ENCODE results near the gene TMEM132A. TPM values are rescaled to one million over a fixed set of nuclear protein-coding genes. Genes with fewer than 3 reads are reported as not detected.

Gene TMEM132A
- total RNA-seq, 1 experiment from 2014 or later, result 95.5 TPM

GRCh38 chr11:60946601-60947264 is 22.5 kb downstream of the TMEM132A start:
- Histone ChIP-seq H3K14ac (ENCODE audit: insufficient read depth, low read length) (no peak overlapping the region), H2AK5ac (ENCODE audit: insufficient read length, low read length) (no peak overlapping the region), H3K9me3 (ENCODE audit: control insufficient read depth, low read depth, low read length) (no peaks in the 10 kb centered on the region), H3K79me1 (ENCODE audit: insufficient read depth, low read depth, low read length, poor library complexity, severe bottlenecking) (no peaks in the 10 kb centered on the region), H3K23ac (ENCODE audit: insufficient read length, low read depth, low read length) (no peak overlapping the region), H3K9ac (ENCODE audit: extremely low read depth, insufficient read length, low read length) (no peak overlapping the region), H3K4ac (ENCODE audit: low read depth, low read length) (no peak overlapping the region), H4K8ac (replicated peaks; ENCODE audit: insufficient read length, low read depth, low read length) (no peak overlapping the region), H4K20me1 (ENCODE audit: control insufficient read depth, insufficient read depth, insufficient read length) (no peaks in the 10 kb centered on the region), H3K27me3 (ENCODE audit: insufficient read depth, low read length) (no peaks in the 10 kb centered on the region; the same call in 1 of the 2 replicates), H2BK120ac (ENCODE audit: low read depth, low read length, poor library complexity, severe bottlenecking) (no peak overlapping the region), H2AFZ (ENCODE audit: low read length) (no peak overlapping the region), H4K5ac (ENCODE audit: insufficient read length, low read depth, low read length) (no peak overlapping the region), H2BK5ac (ENCODE audit: insufficient read length, low read length) (no peak overlapping the region), H3K4me2 (ENCODE audit: insufficient read depth, insufficient read length, low read length) (no peak overlapping the region), H2BK12ac (ENCODE audit: insufficient read length, low read depth, low read length) (no peak overlapping the region), H2BK20ac (ENCODE audit: low read depth, low read length, poor library complexity, severe bottlenecking) (no peak overlapping the region), H3K56ac (ENCODE audit: insufficient read length, low read depth, low read length) (no peak overlapping the region), H2BK15ac (ENCODE audit: low read depth, low read length) (no peak overlapping the region), H3K18ac (ENCODE audit: insufficient read length, low read depth, low read length) (no peak overlapping the region), H3K4me1 (ENCODE audit: insufficient read depth, low read length) (no peaks in the 10 kb centered on the region), H3T11ph (ENCODE audit: low read length) (no peak overlapping the region), H4K91ac (ENCODE audit: insufficient read length, low read depth, low read length) (no peak overlapping the region), H3K27ac (ENCODE audit: insufficient read length, low read depth, low read length) (no peak overlapping the region), H3K79me2 (ENCODE audit: insufficient read depth, low read length) (no peaks in the 10 kb centered on the region), H3K23me2 (ENCODE audit: insufficient read length, low read depth, low read length, poor library complexity, severe bottlenecking) (peaks cover 8% of the 10 kb centered on the region)
- Mint-ChIP-seq H3K9me3 (no peaks in the 10 kb centered on the region; a peak in 1 of 5 replicates), H3K4me1 (peaks cover 26 to 34% of the 10 kb centered on the region in 2 experiments), H3K4me3 (no peak overlapping the region), H3K36me3 (ENCODE audit: insufficient read depth in 1 of 3, low read depth in 3 of 3) (peaks cover 0 to 9% (median 2%) of the 10 kb centered on the region in 3 experiments; a peak in 4 of 7 replicates), H3K27ac (no peak overlapping the region), H3K27me3 (ENCODE audit: low read depth) (peaks cover 29% of the 10 kb centered on the region)
- DNase-seq, result no peak
- WGBS (ENCODE audit: extremely low coverage, insufficient read length, low lambda C conversion rate), result no CpG with 5 or more reads among the region's 15 CpGs
- TF ChIP-seq, protein P1, sequence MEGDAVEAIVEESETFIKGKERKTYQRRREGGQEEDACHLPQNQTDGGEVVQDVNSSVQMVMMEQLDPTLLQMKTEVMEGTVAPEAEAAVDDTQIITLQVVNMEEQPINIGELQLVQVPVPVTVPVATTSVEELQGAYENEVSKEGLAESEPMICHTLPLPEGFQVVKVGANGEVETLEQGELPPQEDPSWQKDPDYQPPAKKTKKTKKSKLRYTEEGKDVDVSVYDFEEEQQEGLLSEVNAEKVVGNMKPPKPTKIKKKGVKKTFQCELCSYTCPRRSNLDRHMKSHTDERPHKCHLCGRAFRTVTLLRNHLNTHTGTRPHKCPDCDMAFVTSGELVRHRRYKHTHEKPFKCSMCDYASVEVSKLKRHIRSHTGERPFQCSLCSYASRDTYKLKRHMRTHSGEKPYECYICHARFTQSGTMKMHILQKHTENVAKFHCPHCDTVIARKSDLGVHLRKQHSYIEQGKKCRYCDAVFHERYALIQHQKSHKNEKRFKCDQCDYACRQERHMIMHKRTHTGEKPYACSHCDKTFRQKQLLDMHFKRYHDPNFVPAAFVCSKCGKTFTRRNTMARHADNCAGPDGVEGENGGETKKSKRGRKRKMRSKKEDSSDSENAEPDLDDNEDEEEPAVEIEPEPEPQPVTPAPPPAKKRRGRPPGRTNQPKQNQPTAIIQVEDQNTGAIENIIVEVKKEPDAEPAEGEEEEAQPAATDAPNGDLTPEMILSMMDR (conservative IDR thresholded peaks at IDR 0.05), result no peak
